TTC549 (cell line): ENCODE measurements around the gene CD300LG.
"Not testable (repeated sequence)": the region's sequence is repeated elsewhere in the genome, so short reads cannot be mapped to it uniquely, and the experiment has no call there.

Source experiments
- FAIRE-seq: peaks from 2 replicates; lab custom pipeline; 2012; peaks lifted over from hg19 to GRCh38; lab: Jason Lieb, UNC

Gene CD300LG

GRCh38 chr17:43826206-43826605 lies 20.8 kb upstream of the CD300LG start:
- no peak for FAIRE-seq

- FAIRE-seq: no peak
Observed at GRCh38 chr17:43827596-43827995, 19.4 kb upstream of the CD300LG start.

GRCh38 chr17:43829738-43830137 lies 17.2 kb upstream of the CD300LG start:
- FAIRE-seq: no peak

GRCh38 chr17:43830510-43831140 lies 16.4 kb upstream of the CD300LG start:
- no peak for FAIRE-seq

GRCh38 chr17:43831633-43832032 lies 15.3 kb upstream of the CD300LG start:
- FAIRE-seq: no peak

- no peak for FAIRE-seq
Observed at GRCh38 chr17:43832168-43832975, 14.6 kb upstream of the CD300LG start.

- FAIRE-seq: no peak
Observed at GRCh38 chr17:43832976-43833829, 13.8 kb upstream of the CD300LG start, which contains the start of gene MPP3. TSS of gene MPP3 (minus strand) at chr17:43833146. CDS start at chr17:43831906, 1,240 bp downstream.

GRCh38 chr17:43834106-43834505 lies 12.9 kb upstream of the CD300LG start:
- FAIRE-seq: no peak

- no peak for FAIRE-seq
Observed at GRCh38 chr17:43839670-43840108, 7.3 kb upstream of the CD300LG start.

- no peak for FAIRE-seq
Observed at GRCh38 chr17:43840814-43841213, 6.2 kb upstream of the CD300LG start.

- no peak for FAIRE-seq
Observed at GRCh38 chr17:43841282-43841681, 5.7 kb upstream of the CD300LG start.

GRCh38 chr17:43842091-43842974 lies 4.6 kb upstream of the CD300LG start:
- FAIRE-seq: not testable (repeated sequence)

- no peak for FAIRE-seq
Observed at GRCh38 chr17:43842975-43843325, 4.0 kb upstream of the CD300LG start.

GRCh38 chr17:43844241-43844640 lies 2.7 kb upstream of the CD300LG start:
- no peak for FAIRE-seq

GRCh38 chr17:43845766-43846165 lies 1.2 kb upstream of the CD300LG start:
- FAIRE-seq: no peak

GRCh38 chr17:43846221-43846712 lies 709 bp upstream of the CD300LG start:
- peak; percentile 9 for FAIRE-seq

GRCh38 chr17:43848601-43849000 lies 1.6 kb downstream of the CD300LG start:
- no peak for FAIRE-seq

GRCh38 chr17:43849116-43849515 lies 2.1 kb downstream of the CD300LG start:
- FAIRE-seq: no peak

GRCh38 chr17:43852571-43852970 lies 5.6 kb downstream of the CD300LG start:
- no peak for FAIRE-seq

- FAIRE-seq: no peak
Observed at GRCh38 chr17:43853546-43853945, 6.6 kb downstream of the CD300LG start.

- no peak for FAIRE-seq
Observed at GRCh38 chr17:43854498-43854897, 7.5 kb downstream of the CD300LG start.

GRCh38 chr17:43855061-43855460 lies 8.1 kb downstream of the CD300LG start:
- no peak for FAIRE-seq
